Fibroblast of lung (primary cell): ENCODE measurements around the gene WDR89. TPM values are rescaled to one million over a fixed set of nuclear protein-coding genes. Genes with fewer than 3 reads are reported as not detected.
A peak's percentile ranks its signal among the peaks of the same experiment; 100 is the strongest.

Source experiments
- DNase-seq, 2 donors: peaks; one replicate each; pipeline versions ENCODE4 v3.0.0 to v3.0.0-alpha.2; 2010; ENCODE audit warnings: low read depth in 2 of 2
- H2AFZ ChIP-seq: 2 replicates; pipeline ENCODE4 v1.5.1; 2012; ENCODE audit warnings: low read length, control low read depth, inconsistent platforms
- H3K27ac ChIP-seq: 2 replicates; pipeline ENCODE4 v1.5.1; 2011; ENCODE audit warnings: low read length, control low read depth; ENCODE audit not compliant: insufficient read depth
- H3K27me3 ChIP-seq: 2 replicates; pipeline ENCODE4 v1.5.1; 2011; ENCODE audit warnings: mild to moderate bottlenecking, low read length; ENCODE audit not compliant: control insufficient read depth, insufficient read depth
- H3K36me3 ChIP-seq: 2 replicates; pipeline ENCODE4 v1.5.1; 2011; ENCODE audit warnings: low read length; ENCODE audit not compliant: control insufficient read depth, insufficient read depth
- H3K4me1 ChIP-seq: 2 replicates; pipeline ENCODE4 v1.5.1; 2011; ENCODE audit warnings: low read length; ENCODE audit not compliant: control insufficient read depth, insufficient read depth; ENCODE audit errors: extremely low read depth
- H3K4me2 ChIP-seq: 2 replicates; pipeline ENCODE4 v1.5.1; 2011; ENCODE audit warnings: low read length, control low read depth; ENCODE audit not compliant: insufficient read depth; ENCODE audit errors: extremely low read depth
- H3K4me3 ChIP-seq, 4 experiments: fragments of 200-600 bp in 1 of 4; sonication (generic) in 1 of 4; replicated peaks in 1 of 4; 2 replicates each; pipeline ENCODE4 v1.5.1; 2011 to 2016; ENCODE audit warnings: low read length in 4 of 4, low read depth in 3 of 4, mild to moderate bottlenecking in 3 of 4, control low read depth in 2 of 4, inconsistent platforms in 1 of 4, mixed read lengths in 1 of 4; ENCODE audit not compliant: insufficient read depth in 1 of 4; ENCODE audit errors: control extremely low read depth in 1 of 4
- H3K79me2 ChIP-seq: 2 replicates; pipeline ENCODE4 v1.5.1; 2012; ENCODE audit warnings: mild to moderate bottlenecking, low read length, inconsistent platforms; ENCODE audit not compliant: control insufficient read depth, insufficient read depth
- H3K9ac ChIP-seq: 2 replicates; pipeline ENCODE4 v1.5.1; 2011; ENCODE audit warnings: mild to moderate bottlenecking, low read length, control low read depth; ENCODE audit not compliant: insufficient read depth
- H3K9me3 ChIP-seq: 2 replicates; pipeline ENCODE4 v1.5.1; 2012; ENCODE audit warnings: low read depth, low read length; ENCODE audit not compliant: control insufficient read depth, insufficient read depth
- H4K20me1 ChIP-seq: 2 replicates; pipeline ENCODE4 v1.5.1; 2011; ENCODE audit warnings: low read length; ENCODE audit not compliant: control insufficient read depth, insufficient read depth; ENCODE audit errors: extremely low read depth
- CTCF ChIP-seq, 2 donors: IDR thresholded peaks in 1 of 2; conservative IDR thresholded peaks in 1 of 2; 1 replicate in 1 of 2; 2 replicates in 1 of 2; pipeline ENCODE4 v1.5.1; 2011 to 2012; ENCODE audit warnings: low read length in 2 of 2, control low read depth in 1 of 2, inconsistent platforms in 1 of 2, low read depth in 1 of 2, mild to moderate bottlenecking in 1 of 2
- EZH2 ChIP-seq: IDR thresholded peaks from 2 replicates; pipeline ENCODE4 v1.5.1; 2012; ENCODE audit warnings: low read length, control low read depth, mild to moderate bottlenecking; ENCODE audit errors: missing control alignments
- polyA plus RNA-seq, 2 donors: library from polyadenylated mRNA; depleted of rRNA in 1 of 2; stranded (reverse) in 1 of 2; unstranded in 1 of 2; fragments of >200 nt; gene quantifications; 2 replicates each; pipeline ENCODE4 v1.2.1, GENCODE V29; 2011 to 2012; ENCODE audit warnings: missing spikeins in 1 of 2
- total RNA-seq: library from RNA; depleted of rRNA; stranded (reverse); fragments of >200 nt; gene quantifications from 2 replicates; pipeline ENCODE4 v1.2.1, GENCODE V29; 2014

WDR89 gene
- total and polyA plus RNA-seq, 2 donors (not counting 1 experiment from before 2014, with no cell fraction given), result 7.7 to 11.1 TPM

- H4K20me1 ChIP-seq, result no peaks in the 10 kb centered on the region
- H3K36me3 ChIP-seq, result no peaks in the 10 kb centered on the region
- H3K9ac ChIP-seq, result no peak overlapping the region
- no peak overlapping the region for H2AFZ ChIP-seq
- no peak overlapping the region for H3K4me2 ChIP-seq
- no peak overlapping the region for H3K27ac ChIP-seq
- TF ChIP-seq EZH2 (no peak), CTCF (conservative IDR thresholded peaks at IDR 0.05 in 1 of 2, IDR thresholded peaks at IDR 0.05 in 1 of 2; ENCODE audit: low read depth in 1 of 2, low read length in 2 of 2) (no peak)
- H3K79me2 ChIP-seq, result no peaks in the 10 kb centered on the region
- no peaks in the 10 kb centered on the region for H3K4me1 ChIP-seq
- H3K9me3 ChIP-seq, result no peaks in the 10 kb centered on the region
- H3K4me3 ChIP-seq, result no peak overlapping the region
- H3K27me3 ChIP-seq, result no peaks in the 10 kb centered on the region
- no peak for DNase-seq
Observed at GRCh38 chr14:63565448-63565847, 76.2 kb downstream of the WDR89 start.

- Histone ChIP-seq H3K27me3 (no peaks in the 10 kb centered on the region), H3K27ac (no peak overlapping the region), H3K4me1 (no peaks in the 10 kb centered on the region), H2AFZ (no peak overlapping the region), H3K9ac (no peak overlapping the region), H3K9me3 (no peaks in the 10 kb centered on the region), H4K20me1 (no peaks in the 10 kb centered on the region), H3K79me2 (no peaks in the 10 kb centered on the region), H3K4me2 (no peak overlapping the region), H3K4me3 (no peak overlapping the region), H3K36me3 (no peaks in the 10 kb centered on the region)
- TF ChIP-seq CTCF (conservative IDR thresholded peaks at IDR 0.05 in 1 of 2, IDR thresholded peaks at IDR 0.05 in 1 of 2; ENCODE audit: low read depth in 1 of 2, low read length in 2 of 2) (no peak), EZH2 (no peak)
- peak; percentile 25 to 28 for DNase-seq
Observed at GRCh38 chr14:63564318-63564717, 77.4 kb downstream of the WDR89 start.

GRCh38 chr14:63563370-63564026, 78.2 kb downstream of the WDR89 start:
- Histone ChIP-seq H3K4me3 (no peak overlapping the region), H3K79me2 (no peaks in the 10 kb centered on the region), H3K27me3 (no peaks in the 10 kb centered on the region), H3K27ac (no peak overlapping the region), H4K20me1 (no peaks in the 10 kb centered on the region), H3K9ac (no peak overlapping the region), H3K9me3 (no peaks in the 10 kb centered on the region), H3K36me3 (no peaks in the 10 kb centered on the region), H3K4me1 (no peaks in the 10 kb centered on the region), H3K4me2 (no peak overlapping the region), H2AFZ (no peak overlapping the region)
- peak in 1 of 2 donors; percentile 55 for DNase-seq
- TF ChIP-seq CTCF (conservative IDR thresholded peaks at IDR 0.05 in 1 of 2, IDR thresholded peaks at IDR 0.05 in 1 of 2; ENCODE audit: low read depth in 1 of 2, low read length in 2 of 2), result no peak
- no peak for TF ChIP-seq EZH2
